ENCODE data around the gene UAP1L1. TPM values are rescaled to one million over a fixed set of nuclear protein-coding genes. Genes with fewer than 3 reads are reported as not detected.

Gene UAP1L1
- total RNA-seq, 1 donor from 2014 or later, result 3.2 TPM

DNA sequence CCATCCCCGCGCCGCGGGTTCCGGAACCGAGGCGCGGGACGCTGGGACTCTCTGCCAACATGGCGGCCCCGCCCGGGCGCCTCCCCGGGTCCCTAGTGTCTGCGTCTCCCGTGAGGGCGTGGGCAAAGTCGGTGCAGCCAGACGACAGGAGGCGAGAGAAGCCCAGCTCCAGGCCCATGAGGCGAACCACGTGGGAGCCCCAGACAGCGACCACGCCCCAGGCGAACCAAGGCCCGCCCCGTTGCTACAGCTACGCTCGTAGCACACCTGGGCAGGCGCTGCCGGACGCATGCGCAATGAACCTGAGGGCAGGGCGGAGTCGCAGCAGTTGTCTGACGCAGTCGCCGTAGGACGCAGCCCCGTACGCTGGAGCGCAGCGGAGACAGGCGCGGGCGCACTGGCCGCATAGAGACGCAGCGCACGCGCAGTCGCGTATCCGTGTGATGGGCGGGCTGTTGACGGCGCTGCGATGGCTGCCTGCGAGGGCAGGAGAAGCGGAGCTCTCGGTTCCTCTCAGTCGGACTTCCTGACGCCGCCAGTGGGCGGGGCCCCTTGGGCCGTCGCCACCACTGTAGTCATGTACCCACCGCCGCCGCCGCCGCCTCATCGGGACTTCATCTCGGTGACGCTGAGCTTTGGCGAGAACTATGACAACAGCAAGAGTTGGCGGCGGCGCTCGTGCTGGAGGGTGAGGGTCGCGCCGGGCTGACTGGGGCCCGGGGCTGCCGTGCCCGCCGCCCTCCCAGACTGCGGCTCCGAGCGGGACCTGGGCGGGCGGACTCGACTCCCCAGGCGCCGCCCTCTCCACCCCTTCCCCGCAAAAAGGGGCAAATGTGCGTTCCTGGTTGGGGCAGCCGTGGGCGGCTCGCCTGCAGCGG lies 9.5 kb downstream of the UAP1L1 start, which contains the start of gene MAN1B1:
TSS of gene MAN1B1 (plus strand) at position 455 of the 878 bp plus-strand sequence. CDS start at position 470, 15 bp downstream.
- H3K36me3 Mint-ChIP-seq (ENCODE audit: low read depth, unreplicated experiment), result peaks cover 23% of the 10 kb centered on the region
- H3K27me3 Mint-ChIP-seq (ENCODE audit: unreplicated experiment), result peaks cover 23% of the 10 kb centered on the region
- H3K4me1 Mint-ChIP-seq (ENCODE audit: unreplicated experiment), result peaks cover 12% of the 10 kb centered on the region
- DNase-seq (ENCODE audit: low spot score), result peak; percentile 95
- no peak for TF ChIP-seq CTCF (IDR thresholded peaks at IDR 0.05; ENCODE audit: unreplicated experiment)
- H3K9me3 Mint-ChIP-seq (ENCODE audit: unreplicated experiment), result no peaks in the 10 kb centered on the region
- H3K27ac Mint-ChIP-seq (ENCODE audit: unreplicated experiment), result peak within 1 kb of the TSS; percentile 28
- H3K4me3 Mint-ChIP-seq (ENCODE audit: unreplicated experiment), result peak within 1 kb of the TSS; percentile 94

DNA sequence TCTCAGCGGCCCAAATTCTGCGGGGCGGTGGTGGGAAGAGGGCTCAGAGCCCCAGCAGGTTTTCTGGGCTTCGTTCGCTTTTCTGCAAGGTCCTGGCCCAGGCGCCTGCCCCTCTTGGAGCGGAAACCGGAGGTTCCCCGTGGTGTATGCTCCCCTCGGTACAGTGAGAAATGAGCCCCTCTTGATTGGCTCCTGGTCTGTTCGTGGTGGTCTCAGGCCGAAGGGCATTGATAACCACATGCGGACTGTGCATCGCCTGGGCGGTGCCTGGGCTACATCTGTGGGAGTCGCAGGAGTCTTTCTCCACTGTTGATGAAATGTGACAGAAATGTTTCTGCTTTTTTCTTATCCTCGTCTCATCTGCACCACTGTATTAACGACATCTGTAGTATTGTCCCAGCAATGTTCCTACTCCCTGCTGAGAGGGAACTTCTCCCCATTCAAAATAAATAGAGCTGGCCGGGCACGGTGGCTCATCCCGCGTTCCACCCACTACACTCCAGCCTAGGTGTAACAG lies 10.2 kb downstream of the UAP1L1 start:
- no peak for DNase-seq (ENCODE audit: low spot score)

DNA sequence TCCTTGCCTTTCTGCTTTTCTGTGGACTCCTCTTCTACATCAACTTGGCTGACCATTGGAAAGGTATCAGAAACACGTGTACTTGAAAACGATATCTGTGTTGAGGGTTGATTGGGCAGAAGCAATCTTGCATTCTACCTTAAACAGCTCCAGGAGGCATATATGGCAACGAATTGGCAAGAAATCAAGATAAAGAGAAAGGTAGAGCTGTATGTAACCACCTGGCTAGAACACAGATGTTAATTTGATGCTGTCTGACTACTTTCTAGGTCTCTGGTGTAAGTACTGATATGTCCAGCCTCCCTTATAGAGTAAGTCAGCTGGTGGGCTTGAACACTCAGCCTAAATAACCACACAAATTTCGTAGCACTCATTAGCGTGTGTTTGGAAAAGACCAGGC lies 10.8 kb downstream of the UAP1L1 start:
- Mint-ChIP-seq H3K27ac (ENCODE audit: unreplicated experiment) (peak overlapping the region; percentile 28), H3K4me1 (ENCODE audit: unreplicated experiment) (peaks cover 12% of the 10 kb centered on the region), H3K36me3 (ENCODE audit: low read depth, unreplicated experiment) (peaks cover 30% of the 10 kb centered on the region), H3K9me3 (ENCODE audit: unreplicated experiment) (no peaks in the 10 kb centered on the region), H3K4me3 (ENCODE audit: unreplicated experiment) (peak overlapping the region; percentile 94), H3K27me3 (ENCODE audit: unreplicated experiment) (peaks cover 22% of the 10 kb centered on the region)
- TF ChIP-seq CTCF (IDR thresholded peaks at IDR 0.05; ENCODE audit: unreplicated experiment), result no peak
- DNase-seq (ENCODE audit: low spot score), result no peak

More for the DNA sequence above, 10.2 kb downstream of the UAP1L1 start:
- Mint-ChIP-seq H3K36me3 (ENCODE audit: low read depth, unreplicated experiment) (peaks cover 25% of the 10 kb centered on the region), H3K9me3 (ENCODE audit: unreplicated experiment) (no peaks in the 10 kb centered on the region), H3K4me3 (ENCODE audit: unreplicated experiment) (peak overlapping the region; percentile 94), H3K27ac (ENCODE audit: unreplicated experiment) (peak overlapping the region; percentile 28), H3K4me1 (ENCODE audit: unreplicated experiment) (peaks cover 12% of the 10 kb centered on the region), H3K27me3 (ENCODE audit: unreplicated experiment) (peaks cover 20% of the 10 kb centered on the region)
- no peak for TF ChIP-seq CTCF (IDR thresholded peaks at IDR 0.05; ENCODE audit: unreplicated experiment)

GRCh38 chr9:137089232-137089947 lies 12.1 kb downstream of the UAP1L1 start:
- Mint-ChIP-seq H3K4me1 (ENCODE audit: unreplicated experiment) (peaks cover 12% of the 10 kb centered on the region), H3K27me3 (ENCODE audit: unreplicated experiment) (peaks cover 16% of the 10 kb centered on the region), H3K36me3 (ENCODE audit: low read depth, unreplicated experiment) (peaks cover 34% of the 10 kb centered on the region), H3K9me3 (ENCODE audit: unreplicated experiment) (no peaks in the 10 kb centered on the region), H3K27ac (ENCODE audit: unreplicated experiment) (no peak overlapping the region), H3K4me3 (ENCODE audit: unreplicated experiment) (peak overlapping the region; percentile 69)
- DNase-seq (ENCODE audit: low spot score), result no peak
- no peak for TF ChIP-seq CTCF (IDR thresholded peaks at IDR 0.05; ENCODE audit: unreplicated experiment)
